Gastrocnemius medialis (tissue), 4 donors: ENCODE results near the gene MAP3K4.

Experiments used
- CTCF ChIP-seq, 5 experiments: fragments of 450-650 bp in 3 of 5; fragments of 200-600 bp in 2 of 5; sonication (generic) in 2 of 5; IDR thresholded peaks in 4 of 5; conservative IDR thresholded peaks in 1 of 5; 1 replicate in 4 of 5; 2 replicates in 1 of 5; pipeline ENCODE4 v1.5.1; 2016 to 2019; ENCODE audit warnings: antibody characterized with exemption in 5 of 5, mild to moderate bottlenecking in 3 of 5, moderate library complexity in 3 of 5
- POLR2A ChIP-seq, 2 donors: fragments of 450-650 bp; IDR thresholded peaks; one replicate each; pipeline ENCODE4 v1.6.1; 2017; ENCODE audit warnings: antibody characterized with exemption in 2 of 2, mild to moderate bottlenecking in 2 of 2, moderate library complexity in 2 of 2

GRCh38 chr6:161137320-161137719 is 145.8 kb downstream of the MAP3K4 start:
- TF ChIP-seq CTCF (IDR thresholded peaks at IDR 0.05 in 4 of 5, conservative IDR thresholded peaks at IDR 0.05 in 1 of 5) (no peak), POLR2A (IDR thresholded peaks at IDR 0.05) (no peak)
